Kidney glomerular epithelial cell (primary cell): ENCODE results near the gene PRDM16.

Source experiments
- DNase-seq: peaks from one replicate; lab custom pipeline; 2025; lab: John Stamatoyannopoulos, UW

Gene PRDM16

GRCh38 chr1:3244025-3244926 is 175.3 kb downstream of the PRDM16 start:
- DNase-seq: no peak

- DNase-seq: no peak
These were observed 175.9 kb downstream of the PRDM16 start for GRCh38 chr1:3244927-3245315.

- DNase-seq: no peak
These were observed 176.3 kb downstream of the PRDM16 start for GRCh38 chr1:3245344-3245743.

- no peak for DNase-seq
These were observed 176.8 kb downstream of the PRDM16 start for GRCh38 chr1:3245768-3246167.

GRCh38 chr1:3246251-3246650 is 177.2 kb downstream of the PRDM16 start:
- DNase-seq: no peak

GRCh38 chr1:3247521-3248121 is 178.6 kb downstream of the PRDM16 start:
- no peak for DNase-seq

GRCh38 chr1:3248155-3249141 is 179.4 kb downstream of the PRDM16 start:
- DNase-seq: no peak

- DNase-seq: no peak
These were observed 180.2 kb downstream of the PRDM16 start for GRCh38 chr1:3249231-3249630.

GRCh38 chr1:3249631-3250501 is 180.9 kb downstream of the PRDM16 start:
- DNase-seq: no peak

- no peak for DNase-seq
These were observed 181.6 kb downstream of the PRDM16 start for GRCh38 chr1:3250624-3251023.

GRCh38 chr1:3251099-3251806 is 182.2 kb downstream of the PRDM16 start:
- DNase-seq: no peak

GRCh38 chr1:3251807-3252428 is 182.9 kb downstream of the PRDM16 start:
- no peak for DNase-seq

- no peak for DNase-seq
These were observed 186.7 kb downstream of the PRDM16 start for GRCh38 chr1:3255680-3256079.

- no peak for DNase-seq
These were observed 188.8 kb downstream of the PRDM16 start for GRCh38 chr1:3257788-3258187.

- DNase-seq: no peak
These were observed 189.5 kb downstream of the PRDM16 start for GRCh38 chr1:3258386-3259003.

- no peak for DNase-seq
These were observed 190.0 kb downstream of the PRDM16 start for GRCh38 chr1:3259020-3259419.

- DNase-seq: no peak
These were observed 192.3 kb downstream of the PRDM16 start for GRCh38 chr1:3261007-3261968.

GRCh38 chr1:3261969-3262579 is 193.1 kb downstream of the PRDM16 start:
- DNase-seq: no peak
